IPS-18a (cell line): ENCODE results near the gene CHM.

Source experiments
- H3K27ac ChIP-seq: one replicate; pipeline ENCODE4 v1.5.1; 2013; ENCODE audit warnings: low read length
- H3K27me3 ChIP-seq: one replicate; pipeline ENCODE4 v1.6.1; 2013; ENCODE audit warnings: mild to moderate bottlenecking, low read length; ENCODE audit not compliant: control insufficient read depth, insufficient read depth
- H3K36me3 ChIP-seq: one replicate; pipeline ENCODE4 v1.6.1; 2013; ENCODE audit warnings: low read depth, low read length; ENCODE audit not compliant: control insufficient read depth
- H3K4me1 ChIP-seq: one replicate; pipeline ENCODE4 v1.6.1; 2013; ENCODE audit warnings: low read depth, low read length; ENCODE audit not compliant: control insufficient read depth
- H3K4me3 ChIP-seq: one replicate; pipeline ENCODE4 v1.5.1; 2013; ENCODE audit warnings: low read length
- H3K9ac ChIP-seq: one replicate; pipeline ENCODE4 v1.6.1; 2013; ENCODE audit warnings: mild to moderate bottlenecking, low read length, moderate library complexity
- H3K9me3 ChIP-seq: one replicate; pipeline ENCODE4 v1.6.1; 2013; ENCODE audit warnings: low read depth, low read length; ENCODE audit not compliant: control insufficient read depth

CHM gene

GRCh38 chrX:85903692-85904471 lies 143.5 kb downstream of the CHM start:
- Histone ChIP-seq H3K36me3 (no peaks in the 10 kb centered on the region), H3K4me3 (no peak overlapping the region), H3K4me1 (no peaks in the 10 kb centered on the region), H3K27me3 (no peaks in the 10 kb centered on the region), H3K9me3 (no peaks in the 10 kb centered on the region), H3K27ac (no peak overlapping the region), H3K9ac (no peak overlapping the region)

- Histone ChIP-seq H3K4me1 (no peaks in the 10 kb centered on the region), H3K27me3 (no peaks in the 10 kb centered on the region), H3K4me3 (no peak overlapping the region), H3K9ac (no peak overlapping the region), H3K36me3 (peaks cover 3% of the 10 kb centered on the region), H3K27ac (no peak overlapping the region), H3K9me3 (no peaks in the 10 kb centered on the region)
Measured at GRCh38 chrX:85897362-85898126, 149.8 kb downstream of the CHM start.

GRCh38 chrX:85882601-85883000 lies 164.8 kb downstream of the CHM start:
- Histone ChIP-seq H3K9ac (no peak overlapping the region), H3K9me3 (no peaks in the 10 kb centered on the region)

GRCh38 chrX:85870585-85870984 lies 176.8 kb downstream of the CHM start:
- Histone ChIP-seq H3K9me3 (peaks cover 4% of the 10 kb centered on the region), H3K4me3 (no peak overlapping the region), H3K36me3 (peaks cover 13% of the 10 kb centered on the region), H3K4me1 (no peaks in the 10 kb centered on the region), H3K27me3 (no peaks in the 10 kb centered on the region), H3K27ac (no peak overlapping the region), H3K9ac (no peak overlapping the region)

More at GRCh38 chrX:85882601-85883000, 164.8 kb downstream of the CHM start:
- Histone ChIP-seq H3K4me3 (no peak overlapping the region), H3K4me1 (no peaks in the 10 kb centered on the region), H3K36me3 (no peaks in the 10 kb centered on the region), H3K27ac (no peak overlapping the region), H3K27me3 (no peaks in the 10 kb centered on the region)

GRCh38 chrX:85865324-85865723 lies 182.0 kb downstream of the CHM start:
- Histone ChIP-seq H3K4me1 (no peaks in the 10 kb centered on the region), H3K27ac (no peak overlapping the region), H3K4me3 (no peak overlapping the region), H3K36me3 (peaks cover 19% of the 10 kb centered on the region), H3K9me3 (peaks cover 4% of the 10 kb centered on the region), H3K27me3 (no peaks in the 10 kb centered on the region), H3K9ac (no peak overlapping the region)

- no peak overlapping the region for H3K9ac ChIP-seq
- no peak overlapping the region for H3K4me3 ChIP-seq
- H3K36me3 ChIP-seq = peaks cover 6% of the 10 kb centered on the region
- no peak overlapping the region for H3K27ac ChIP-seq
- H3K9me3 ChIP-seq = no peaks in the 10 kb centered on the region
- H3K4me1 ChIP-seq = no peaks in the 10 kb centered on the region
- no peaks in the 10 kb centered on the region for H3K27me3 ChIP-seq
Measured at GRCh38 chrX:85859426-85859825, 187.9 kb downstream of the CHM start.

GRCh38 chrX:85851418-85851817 lies 195.9 kb downstream of the CHM start:
- Histone ChIP-seq H3K9ac (no peak overlapping the region), H3K27me3 (no peaks in the 10 kb centered on the region), H3K4me3 (no peak overlapping the region), H3K4me1 (no peaks in the 10 kb centered on the region), H3K27ac (no peak overlapping the region), H3K36me3 (no peaks in the 10 kb centered on the region), H3K9me3 (peaks cover under 1% of the 10 kb centered on the region)

GRCh38 chrX:85836868-85837267 lies 210.5 kb downstream of the CHM start:
- no peak overlapping the region for H3K4me3 ChIP-seq
- no peaks in the 10 kb centered on the region for H3K27me3 ChIP-seq
- no peak overlapping the region for H3K27ac ChIP-seq
- H3K36me3 ChIP-seq = no peaks in the 10 kb centered on the region
- H3K4me1 ChIP-seq = no peaks in the 10 kb centered on the region
- H3K9ac ChIP-seq = no peak overlapping the region
- peaks cover 2% of the 10 kb centered on the region for H3K9me3 ChIP-seq

- Histone ChIP-seq H3K4me1 (no peaks in the 10 kb centered on the region), H3K27ac (no peak overlapping the region), H3K9me3 (peaks cover 5% of the 10 kb centered on the region), H3K36me3 (no peaks in the 10 kb centered on the region), H3K27me3 (no peaks in the 10 kb centered on the region), H3K4me3 (no peak overlapping the region), H3K9ac (no peak overlapping the region)
Measured at GRCh38 chrX:85828771-85829170, 218.6 kb downstream of the CHM start.

- Histone ChIP-seq H3K9me3 (peaks cover 17% of the 10 kb centered on the region), H3K4me3 (no peak overlapping the region), H3K9ac (no peak overlapping the region), H3K4me1 (no peaks in the 10 kb centered on the region), H3K36me3 (no peaks in the 10 kb centered on the region), H3K27ac (no peak overlapping the region), H3K27me3 (no peaks in the 10 kb centered on the region)
Measured at GRCh38 chrX:85815203-85815751, 232.1 kb downstream of the CHM start.
